ENCODE data around the gene NECTIN1.

GRCh38 chr11:119681361-119681910 lies 47.6 kb downstream of the NECTIN1 start:
- no peak for TF ChIP-seq CTCF (IDR thresholded peaks at IDR 0.05)
- TF ChIP-seq POLR2A (IDR thresholded peaks at IDR 0.05) = no peak
